Gastrocnemius medialis (tissue), 4 donors: ENCODE data around the gene LRMDA.

Source experiments
- CTCF ChIP-seq, 5 experiments: fragments of 450-650 bp in 3 of 5; fragments of 200-600 bp in 2 of 5; sonication (generic) in 2 of 5; IDR thresholded peaks in 4 of 5; conservative IDR thresholded peaks in 1 of 5; 1 replicate in 4 of 5; 2 replicates in 1 of 5; pipeline ENCODE4 v1.5.1; 2016 to 2019; ENCODE audit warnings: antibody characterized with exemption in 5 of 5, mild to moderate bottlenecking in 3 of 5, moderate library complexity in 3 of 5
- POLR2A ChIP-seq, 2 donors: fragments of 450-650 bp; IDR thresholded peaks; one replicate each; pipeline ENCODE4 v1.6.1; 2017; ENCODE audit warnings: antibody characterized with exemption in 2 of 2, mild to moderate bottlenecking in 2 of 2, moderate library complexity in 2 of 2

- no peak for TF ChIP-seq CTCF (IDR thresholded peaks at IDR 0.05 in 4 of 5, conservative IDR thresholded peaks at IDR 0.05 in 1 of 5)
- no peak for TF ChIP-seq POLR2A (IDR thresholded peaks at IDR 0.05)
These were observed 78.3 kb downstream of the LRMDA start for GRCh38 chr10:75509706-75510105.
